Activated CD4-positive, alpha-beta T cell treated with anti-CD3 and anti-CD28 coated beads for 24 hours (primary cell): ENCODE results near the gene ACTA2.
A peak's percentile ranks its signal among the peaks of the same experiment; 100 is the strongest.

Source experiments
- DNase-seq, 2 donors: peaks; one replicate each; pipeline ENCODE4 v3.0.0-alpha.2; 2020; ENCODE audit warnings: low read depth in 2 of 2

ACTA2 gene

GRCh38 chr10:88952647-88953111 lies at the start of gene ACTA2:
ACTA2 (minus strand) TSS chr10:88952773; CDS start chr10:88948930, 3,843 bp downstream.
- DNase-seq, result no peak

- no peak for DNase-seq
Observed at GRCh38 chr10:89001729-89002072, 49.1 kb upstream of the ACTA2 start.

- no peak for DNase-seq
Observed at GRCh38 chr10:89001024-89001728, 48.6 kb upstream of the ACTA2 start.

GRCh38 chr10:88999625-89000024 lies 47.1 kb upstream of the ACTA2 start:
- no peak for DNase-seq

DNA sequence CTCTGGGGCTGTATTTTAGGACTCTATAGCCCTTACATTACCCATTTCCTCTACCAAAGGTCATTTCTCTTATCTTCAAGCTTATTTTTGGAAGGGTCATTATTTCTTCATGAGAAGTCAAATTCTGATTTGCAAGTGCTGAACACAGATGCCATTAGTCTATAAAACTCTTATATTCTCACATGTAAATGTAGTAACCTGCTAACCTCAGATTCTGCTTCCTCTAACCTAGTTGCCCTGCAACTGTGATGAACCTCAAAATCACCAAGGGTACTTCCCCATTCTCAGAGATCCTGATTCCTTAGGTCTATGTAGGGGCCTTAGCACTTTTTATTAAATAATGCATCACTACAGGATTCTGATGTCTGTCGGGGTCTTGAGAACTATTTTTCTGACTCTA lies 44.4 kb upstream of the ACTA2 start:
- DNase-seq, result no peak

DNA sequence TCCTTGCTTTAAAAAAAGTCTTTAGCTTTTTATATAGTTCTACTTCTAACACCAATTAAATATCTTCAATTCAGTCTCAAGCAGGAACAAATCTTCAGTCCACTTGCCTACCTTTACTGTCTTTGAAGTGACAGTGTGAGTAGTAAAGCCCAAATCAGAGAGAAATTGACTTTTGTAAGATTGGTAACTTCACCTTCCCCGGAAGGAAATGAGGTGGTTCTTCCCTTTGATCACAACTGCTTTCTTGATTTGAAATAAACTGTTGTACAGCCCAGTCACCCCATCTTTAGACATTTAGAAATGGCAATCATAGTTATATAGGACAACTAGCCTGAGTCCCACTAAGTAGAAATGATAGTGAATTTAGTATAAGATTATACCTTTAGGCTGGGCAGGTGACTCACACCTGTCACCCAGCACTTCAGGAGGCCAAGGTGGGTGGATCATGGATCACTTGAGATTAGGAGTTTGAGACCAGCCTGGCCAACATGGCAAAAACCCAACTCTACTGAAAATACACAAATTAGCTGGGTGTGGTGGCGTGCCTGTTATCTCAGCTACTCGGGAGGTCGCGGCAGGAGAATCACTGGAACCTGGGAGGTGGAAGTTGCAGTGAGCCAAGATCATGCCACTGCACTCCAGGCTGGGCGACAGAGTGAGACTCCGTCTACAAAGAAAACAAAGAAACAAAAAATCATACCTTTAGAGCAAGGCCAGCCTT lies 42.7 kb upstream of the ACTA2 start:
- DNase-seq, result no peak

GRCh38 chr10:88994019-88994418 lies 41.4 kb upstream of the ACTA2 start:
- no peak for DNase-seq

GRCh38 chr10:88992921-88993524 lies 40.5 kb upstream of the ACTA2 start:
- DNase-seq, result no peak

DNA sequence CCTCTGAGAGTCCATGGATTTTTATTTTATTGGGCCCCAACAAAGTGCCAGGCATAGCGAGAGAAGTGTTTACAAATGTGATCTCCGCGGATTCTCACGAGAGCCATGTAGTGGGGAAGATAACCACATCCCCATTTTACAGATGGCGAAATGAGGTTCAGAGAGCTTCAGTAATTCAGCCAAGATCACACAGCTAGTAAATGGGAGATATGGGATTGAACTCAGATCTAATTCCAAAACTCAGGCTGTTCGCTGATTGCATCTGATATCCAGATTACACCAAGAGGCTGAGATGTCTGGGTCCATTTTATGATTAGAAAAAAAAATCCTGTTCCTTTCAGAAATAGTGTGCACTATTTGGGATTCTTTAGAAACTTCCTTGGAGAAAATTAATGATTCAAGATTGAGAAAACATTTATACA lies 39.3 kb upstream of the ACTA2 start:
- no peak for DNase-seq

DNA sequence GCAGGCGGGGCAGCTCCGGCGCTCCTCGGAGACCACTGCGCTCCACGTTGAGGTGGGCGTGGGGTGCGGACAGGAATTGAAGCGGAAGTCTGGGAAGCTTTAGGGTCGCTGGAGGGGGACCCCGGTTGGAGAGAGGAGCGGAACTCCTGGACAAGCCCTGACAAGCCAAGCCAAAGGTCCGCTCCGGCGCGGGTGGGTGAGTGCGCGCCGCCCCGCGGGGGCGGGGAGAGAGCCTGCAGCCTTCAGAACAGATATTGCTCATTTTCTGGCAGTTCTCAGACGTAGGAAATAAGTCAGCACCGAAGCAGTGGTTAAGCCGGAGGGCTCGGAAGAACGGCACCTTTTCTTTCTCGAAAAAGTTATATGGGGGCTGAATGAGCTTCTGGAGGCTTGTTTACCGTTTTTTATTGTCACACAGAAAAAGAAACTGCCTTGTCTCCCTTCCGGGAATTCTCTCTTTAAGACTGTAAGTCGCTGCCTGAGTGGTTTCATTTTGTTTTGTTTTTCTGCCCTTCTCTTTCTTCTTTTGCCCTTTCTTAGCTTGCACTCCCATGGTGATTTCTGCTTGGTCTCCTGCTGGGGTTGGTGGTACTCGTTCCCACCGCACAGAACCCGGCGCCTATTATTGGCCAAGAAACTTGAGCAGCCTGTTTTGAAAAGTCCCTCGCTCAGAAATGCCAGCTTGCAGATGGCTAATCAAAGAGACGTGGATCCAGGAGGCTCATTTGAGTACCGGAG lies 38.8 kb upstream of the ACTA2 start:
- DNase-seq, result peak; percentile 44 to 62

GRCh38 chr10:88990384-88991160 lies 38.0 kb upstream of the ACTA2 start, which contains the start of gene FAS:
FAS (plus strand) TSS chr10:88990798; CDS start chr10:88990877, 79 bp downstream.
- DNase-seq, result peak; percentile 63 to 65

- no peak for DNase-seq
Observed at GRCh38 chr10:88989824-88990383, 37.3 kb upstream of the ACTA2 start.

DNA sequence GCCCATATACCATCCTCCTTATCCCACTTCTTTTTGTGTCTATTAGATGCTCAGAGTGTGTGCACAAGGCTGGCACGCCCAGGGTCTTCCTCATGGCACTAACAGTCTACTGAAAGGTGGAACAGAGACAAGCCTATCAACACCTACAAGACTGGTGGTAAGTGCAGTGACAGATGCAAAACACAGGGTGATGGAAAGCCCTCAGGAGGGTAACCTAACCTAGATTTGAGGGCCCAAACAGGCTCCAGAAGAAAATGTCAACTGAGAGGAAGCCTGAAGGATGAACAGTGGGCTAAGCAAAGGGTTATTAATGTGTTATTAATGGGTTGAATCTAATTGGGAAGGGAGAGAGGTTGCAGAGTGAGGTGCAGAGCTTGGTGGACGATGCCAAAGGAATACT lies 36.9 kb upstream of the ACTA2 start:
- DNase-seq, result no peak

DNA sequence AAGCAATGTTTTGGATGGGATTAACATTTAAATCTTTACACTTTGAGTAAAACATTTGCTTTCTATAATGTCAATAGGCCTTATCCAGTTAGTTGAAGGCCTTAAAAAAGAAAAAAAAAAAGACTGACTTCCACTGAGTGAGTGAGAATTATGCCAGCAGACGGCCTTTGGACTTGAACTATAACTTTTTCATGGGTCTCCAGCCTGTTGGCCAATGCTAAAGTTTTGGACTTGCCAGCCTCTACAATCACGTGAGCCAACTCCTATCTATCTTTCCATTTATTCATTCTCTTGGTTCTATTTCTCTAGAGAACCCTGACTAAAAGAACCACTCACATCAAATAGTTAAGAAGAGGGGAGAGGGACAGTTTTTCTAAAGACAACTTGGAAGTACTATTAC lies 35.3 kb upstream of the ACTA2 start:
- DNase-seq, result no peak

- no peak for DNase-seq
Observed at GRCh38 chr10:88987243-88987725, 34.7 kb upstream of the ACTA2 start.

- no peak for DNase-seq
Observed at GRCh38 chr10:88986549-88987242, 34.1 kb upstream of the ACTA2 start.

DNA sequence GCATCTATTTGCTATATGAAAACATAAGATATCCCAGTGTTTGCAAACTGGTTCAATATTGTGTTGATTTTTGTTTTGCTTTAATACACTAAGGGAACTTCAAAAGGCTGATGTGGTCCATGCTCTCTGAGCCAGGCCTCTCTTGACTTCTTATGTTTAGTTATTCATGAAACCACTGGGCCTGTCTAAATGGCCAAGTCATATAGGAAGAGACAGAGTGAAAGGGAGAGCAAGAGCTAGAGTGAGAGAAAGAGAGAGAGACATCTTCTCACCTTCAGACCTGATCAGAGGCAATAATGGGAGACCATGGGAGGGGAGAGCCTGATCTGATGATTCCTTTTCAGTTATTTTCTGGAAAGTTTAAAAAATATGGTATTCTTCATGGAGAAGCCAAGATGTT lies 32.0 kb upstream of the ACTA2 start:
- no peak for DNase-seq

- no peak for DNase-seq
Observed at GRCh38 chr10:88983939-88984338, 31.4 kb upstream of the ACTA2 start.

GRCh38 chr10:88983206-88983605 lies 30.6 kb upstream of the ACTA2 start:
- DNase-seq, result no peak

DNA sequence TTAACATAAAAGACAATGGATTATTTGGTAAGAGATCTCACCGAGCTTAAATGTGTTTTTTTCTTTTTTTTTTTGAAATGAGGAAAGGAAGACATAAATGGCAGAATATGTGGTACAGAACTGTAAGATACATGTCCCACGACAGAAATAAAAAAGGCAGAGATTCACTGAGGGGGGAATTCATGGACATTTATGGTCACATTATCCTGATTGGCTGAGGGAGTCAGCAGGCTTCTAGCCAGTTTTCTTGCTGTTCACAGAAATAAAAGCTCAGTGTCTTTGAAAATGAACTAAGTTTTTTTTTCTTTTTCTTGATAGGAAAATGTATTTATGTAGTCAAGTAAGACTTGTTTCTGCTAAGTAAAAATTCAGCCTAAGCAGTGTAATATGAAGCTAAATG lies 29.8 kb upstream of the ACTA2 start:
- DNase-seq, result no peak
